ENCODE measurements around the gene RNF207.

RNF207 gene

DNA sequence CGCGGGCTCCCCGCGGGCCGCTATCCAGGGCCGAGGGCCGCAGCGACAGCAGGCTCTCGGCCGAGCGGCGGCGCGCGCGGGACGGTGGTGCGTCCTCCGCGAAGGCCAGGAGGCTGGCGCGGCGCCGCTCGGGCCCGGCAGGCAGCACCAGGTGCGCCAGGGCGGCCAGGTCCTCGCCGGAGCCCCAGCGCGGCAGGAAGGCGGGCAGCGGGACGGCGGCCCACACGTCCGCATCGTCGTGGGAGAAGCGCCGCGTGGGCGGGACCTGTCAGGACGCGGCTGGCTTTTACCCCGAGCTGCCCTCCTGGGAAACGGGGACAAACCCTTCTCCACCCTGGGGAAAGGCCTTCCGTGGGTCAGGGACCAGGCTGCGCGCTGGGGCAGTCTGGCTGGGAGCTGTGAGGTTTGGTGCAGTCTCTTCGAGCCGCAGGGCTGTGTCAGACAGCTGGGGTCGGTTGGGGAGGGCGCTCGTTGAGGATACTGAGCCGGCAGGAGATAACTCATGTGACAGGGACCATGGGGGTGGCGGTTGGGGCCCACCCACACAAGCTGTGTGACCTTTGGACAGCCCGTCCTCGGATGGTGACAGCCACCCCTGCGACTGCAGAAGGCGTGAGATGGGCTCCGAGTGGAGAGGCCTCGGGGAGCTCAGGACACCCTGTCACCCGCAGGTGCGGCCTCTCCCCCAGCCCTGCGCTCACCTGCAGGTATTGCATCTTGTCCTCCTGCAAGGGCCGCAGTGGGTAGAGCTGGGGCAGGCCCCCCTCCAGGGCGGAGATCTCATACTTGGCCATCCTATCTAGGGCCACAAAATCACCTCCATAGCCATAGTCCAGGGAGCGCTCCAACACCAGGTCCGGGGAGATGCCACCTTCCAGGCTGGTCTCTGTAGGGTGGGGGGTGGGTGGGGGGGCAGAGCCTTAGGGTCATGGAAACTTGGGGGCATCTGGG lies 44.1 kb downstream of the RNF207 start:
- no peak for DNase-seq (ENCODE audit: low read depth)

- no peak for DNase-seq (ENCODE audit: low read depth)
Measured at GRCh38 chr1:6251233-6251632, 45.3 kb downstream of the RNF207 start.

DNA sequence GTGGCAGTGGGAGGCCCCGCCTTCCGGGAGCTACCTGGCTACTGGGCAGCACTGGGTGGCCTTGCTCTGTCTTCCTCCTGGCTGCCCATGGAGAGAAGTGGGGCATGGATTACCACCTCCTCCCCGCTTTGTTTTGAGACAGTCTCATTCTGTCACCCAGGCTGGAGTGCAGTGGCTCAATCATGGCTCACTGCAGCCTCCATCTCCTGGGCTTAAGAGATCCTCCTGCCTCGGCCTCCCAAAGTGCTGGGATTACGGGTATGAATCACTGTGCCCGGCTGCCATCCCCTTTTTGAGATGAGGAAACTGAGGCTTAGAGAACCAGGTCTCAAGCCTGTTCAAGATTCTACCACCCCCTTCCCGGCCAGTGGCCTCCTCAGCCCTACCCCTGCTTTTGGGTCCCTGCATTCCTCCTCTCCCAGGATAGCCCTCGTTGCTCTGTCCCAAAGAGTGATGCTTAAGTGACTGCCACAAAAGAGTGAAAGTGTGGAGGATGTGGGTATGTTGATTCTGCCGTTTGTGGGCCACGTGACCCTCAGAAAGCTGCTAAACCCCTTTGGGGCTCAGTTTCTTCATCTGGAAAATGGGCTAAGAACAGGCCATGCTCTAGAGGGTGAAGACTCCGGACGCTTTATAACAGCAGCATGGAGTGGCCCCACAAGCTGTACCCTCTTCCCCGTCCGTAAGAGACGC lies 45.9 kb downstream of the RNF207 start:
- no peak for DNase-seq (ENCODE audit: low read depth)

GRCh38 chr1:6252374-6252710 lies 46.4 kb downstream of the RNF207 start:
- no peak for DNase-seq (ENCODE audit: low read depth)

- no peak for DNase-seq (ENCODE audit: low read depth)
Measured at GRCh38 chr1:6253380-6253779, 47.5 kb downstream of the RNF207 start.

DNA sequence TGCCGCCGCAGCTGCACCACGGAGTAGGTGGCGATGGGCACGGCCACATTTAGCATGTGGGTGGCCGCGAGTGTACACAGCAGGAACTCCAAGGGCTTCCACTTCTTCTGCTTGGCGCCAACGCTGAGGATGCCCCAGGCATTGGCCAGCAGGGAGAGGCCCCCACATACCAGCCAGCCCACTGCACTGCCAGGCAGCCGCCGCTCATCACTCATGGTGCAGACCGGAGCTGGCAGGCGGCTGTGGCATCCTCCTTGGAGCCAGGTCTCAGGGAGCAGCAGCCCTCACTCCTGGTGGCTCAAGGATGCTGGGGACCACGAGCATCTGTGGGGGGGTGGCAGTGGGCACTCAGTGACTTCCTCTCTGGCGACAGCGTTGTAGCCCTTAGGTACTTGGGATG lies 48.8 kb downstream of the RNF207 start:
- DNase-seq (ENCODE audit: low read depth) = no peak

- no peak for DNase-seq (ENCODE audit: low read depth)
Measured at GRCh38 chr1:6256645-6257044, 50.7 kb downstream of the RNF207 start.

DNA sequence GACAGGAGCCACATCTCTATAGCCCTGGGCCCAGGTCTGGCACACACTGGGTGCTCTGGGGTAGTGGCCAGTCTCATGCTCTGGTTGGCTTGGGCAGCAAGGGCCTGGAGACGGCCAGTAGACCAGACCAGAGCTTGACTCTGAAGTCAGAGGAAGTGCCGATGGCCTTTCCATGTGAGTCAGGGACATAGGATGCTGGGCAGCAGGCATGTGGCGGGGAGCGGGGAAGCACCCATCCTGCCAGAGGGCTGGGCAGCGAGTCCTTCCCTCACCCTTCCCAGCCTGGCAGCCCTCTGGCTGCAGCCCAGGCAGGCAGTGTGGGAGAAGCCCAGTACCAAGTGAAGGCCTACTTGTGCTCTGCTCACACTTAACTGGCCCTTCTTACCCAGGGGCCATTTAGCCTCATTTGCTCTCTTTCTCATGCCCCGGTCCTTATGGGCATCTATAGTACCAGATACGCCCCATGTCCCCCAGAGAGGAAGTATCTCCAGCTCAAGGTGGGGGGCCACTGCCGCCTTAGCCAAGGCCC lies 51.7 kb downstream of the RNF207 start:
- DNase-seq (ENCODE audit: low read depth) = no peak

GRCh38 chr1:6258675-6259074 lies 52.8 kb downstream of the RNF207 start:
- no peak for DNase-seq (ENCODE audit: low read depth)

- DNase-seq (ENCODE audit: low read depth) = peak; percentile 72
Measured at GRCh38 chr1:6259491-6260362, 53.8 kb downstream of the RNF207 start.

GRCh38 chr1:6260433-6260934 lies 54.6 kb downstream of the RNF207 start:
- no peak for DNase-seq (ENCODE audit: low read depth)

GRCh38 chr1:6260961-6261614 lies 55.2 kb downstream of the RNF207 start, which contains the start of gene GPR153:
GPR153 (minus strand) TSS chr1:6261098; CDS start chr1:6254905, 6,193 bp downstream.
- peak; percentile 41 for DNase-seq (ENCODE audit: low read depth)

DNA sequence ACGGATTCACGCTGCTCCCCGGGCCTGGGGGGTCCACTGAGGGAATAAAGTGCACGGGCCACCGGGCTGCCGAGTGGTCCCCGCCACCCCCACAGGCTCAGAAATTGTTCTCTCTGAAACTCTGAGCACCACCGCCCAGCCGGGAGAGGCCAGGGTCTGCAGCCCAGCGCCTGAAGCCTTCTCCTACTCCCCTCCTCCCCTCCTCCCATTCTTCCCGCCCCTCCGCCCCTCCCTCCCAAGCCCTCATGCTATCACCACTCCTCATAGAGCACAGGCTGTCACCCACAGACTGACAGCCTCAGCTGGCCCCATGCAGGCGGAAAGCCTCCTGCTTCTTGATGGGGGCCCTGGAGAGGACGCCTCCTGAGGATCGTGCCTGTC lies 55.7 kb downstream of the RNF207 start:
- DNase-seq (ENCODE audit: low read depth) = no peak

DNA sequence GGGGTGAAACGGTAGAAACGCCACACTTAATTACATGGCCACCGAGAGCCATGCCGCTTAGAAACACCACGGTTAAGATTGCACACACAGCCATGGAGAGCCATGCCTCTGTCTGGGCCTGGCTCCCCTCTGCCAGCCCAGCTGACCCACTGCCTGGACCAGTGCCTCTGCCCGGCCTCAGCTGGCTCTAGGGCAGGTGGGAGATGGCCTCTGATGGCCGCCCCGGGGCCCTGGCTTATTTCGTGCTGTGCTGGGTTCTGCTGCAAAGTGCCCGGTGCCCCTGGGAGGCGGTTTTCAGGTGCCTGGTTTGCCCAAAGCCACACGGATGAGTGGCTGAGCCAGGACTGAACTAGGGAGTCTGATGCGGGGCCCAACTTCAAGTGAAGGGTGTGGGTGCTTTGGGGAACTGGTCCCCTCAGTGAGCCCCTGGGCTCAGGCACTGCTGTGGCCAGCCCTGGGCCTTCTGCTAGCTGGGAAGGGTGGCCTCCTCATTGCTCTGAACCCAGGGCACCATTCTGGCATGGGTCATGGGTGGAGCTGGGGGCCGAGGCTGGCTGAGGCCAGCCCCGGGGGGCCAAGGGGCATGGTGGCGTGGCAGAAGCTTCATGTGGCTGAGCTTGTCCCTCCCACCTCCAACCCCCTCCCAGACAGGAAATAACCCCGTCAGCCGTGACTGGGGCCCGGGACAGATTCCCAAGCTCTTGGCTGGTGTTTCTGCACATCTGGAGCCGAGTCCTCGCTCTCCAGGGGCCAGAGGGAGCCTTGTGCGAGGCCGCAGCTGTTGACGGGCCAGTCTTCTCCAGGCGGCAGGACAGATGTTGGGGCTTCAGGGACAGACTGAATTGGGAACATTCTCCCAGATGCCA lies 56.9 kb downstream of the RNF207 start:
- DNase-seq (ENCODE audit: low read depth) = no peak

GRCh38 chr1:6263716-6264115 lies 57.8 kb downstream of the RNF207 start:
- DNase-seq (ENCODE audit: low read depth) = no peak

DNA sequence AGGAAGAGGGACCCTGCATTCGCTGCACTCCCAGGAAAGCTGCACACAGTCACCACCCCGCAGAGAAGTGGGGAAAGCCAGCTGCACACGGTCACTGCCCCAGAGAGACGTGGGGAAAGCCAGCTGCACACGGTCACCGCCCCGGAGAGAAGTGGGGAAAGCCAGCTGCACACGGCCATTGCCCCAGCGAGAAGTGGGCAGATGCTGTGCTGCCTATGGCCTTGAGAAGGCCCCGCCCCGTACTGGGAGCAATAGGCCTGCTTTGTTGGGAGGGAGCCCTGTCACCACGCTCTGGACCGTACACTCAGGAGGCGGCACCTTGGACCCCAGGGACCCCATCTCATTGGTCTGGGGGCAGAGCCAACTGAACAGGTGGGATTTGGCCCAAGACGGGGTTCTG lies 59.2 kb downstream of the RNF207 start:
- no peak for DNase-seq (ENCODE audit: low read depth)

DNA sequence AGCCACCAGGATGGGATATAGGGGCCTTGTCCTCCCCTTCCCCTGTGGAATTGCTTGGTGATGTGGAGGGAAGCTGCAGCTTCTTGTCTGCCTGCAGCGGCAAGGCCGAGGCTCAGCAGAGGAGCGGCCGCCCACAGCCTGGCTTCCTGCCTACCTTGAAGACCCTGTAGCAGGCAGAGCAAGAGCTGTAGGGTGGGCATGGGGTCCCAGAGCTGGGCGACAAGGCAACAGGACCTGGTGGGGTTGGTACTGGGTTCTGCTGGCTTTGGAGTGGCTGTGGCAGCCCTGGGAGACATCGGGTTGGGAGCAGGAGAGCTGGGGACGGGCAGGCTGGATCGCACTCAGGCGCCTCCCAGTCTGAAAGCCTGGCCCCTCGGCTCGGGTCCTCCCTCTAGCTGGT lies 60.7 kb downstream of the RNF207 start:
- no peak for DNase-seq (ENCODE audit: low read depth)

- no peak for DNase-seq (ENCODE audit: low read depth)
Measured at GRCh38 chr1:6267686-6268322, 61.9 kb downstream of the RNF207 start.

- DNase-seq (ENCODE audit: low read depth) = no peak
Measured at GRCh38 chr1:6268415-6268814, 62.5 kb downstream of the RNF207 start.

DNA sequence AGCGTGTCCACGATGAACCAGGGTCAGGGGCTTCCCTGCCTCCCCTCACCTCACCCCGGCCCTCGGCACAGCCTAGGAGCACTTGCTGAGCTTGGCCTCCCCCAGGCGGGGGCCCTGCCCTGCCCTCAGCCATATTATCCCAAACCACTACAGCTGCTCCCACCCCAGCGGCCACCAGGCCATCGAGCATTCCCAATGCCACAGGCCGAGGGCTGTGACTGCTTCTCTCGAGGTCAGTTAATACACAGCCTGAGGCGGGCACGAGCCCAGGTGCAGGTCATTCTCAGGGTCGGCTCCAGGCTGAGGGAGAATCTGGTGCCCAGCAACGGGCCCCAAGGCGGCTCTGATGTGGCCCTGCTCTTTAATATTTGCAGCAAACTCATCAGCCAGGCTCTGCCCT lies 63.4 kb downstream of the RNF207 start:
- DNase-seq (ENCODE audit: low read depth) = no peak

All from stimulated activated CD4-positive, alpha-beta T cell treated with anti-CD3 and anti-CD28 coated beads, Interleukin-2, amount 100 ng/mL, for 4 hours (primary cell).